ENCODE data around the gene SYNPO.

SYNPO gene

DNA sequence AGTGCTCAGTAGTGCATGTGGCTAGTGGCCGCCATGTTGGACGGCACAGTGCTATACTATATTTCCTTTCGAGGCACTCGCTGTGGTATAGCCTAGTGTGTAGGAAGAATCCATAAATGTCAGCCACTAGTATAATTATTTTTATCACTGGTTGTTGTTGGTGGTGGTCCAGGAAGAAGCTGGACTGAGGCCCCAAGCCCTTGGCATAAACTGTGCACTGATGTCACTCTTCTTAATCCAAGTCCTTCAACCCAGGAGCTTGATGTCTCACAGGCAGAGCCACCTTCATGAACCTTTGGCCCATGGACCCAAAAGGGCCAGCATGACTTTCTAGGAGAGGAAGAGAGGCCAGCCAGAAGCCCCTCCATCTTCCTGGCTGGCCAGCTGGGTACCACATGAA, 32.5 kb upstream of the SYNPO start:
- DNase-seq (ENCODE audit: low read depth in 3 of 3): no peak

DNA sequence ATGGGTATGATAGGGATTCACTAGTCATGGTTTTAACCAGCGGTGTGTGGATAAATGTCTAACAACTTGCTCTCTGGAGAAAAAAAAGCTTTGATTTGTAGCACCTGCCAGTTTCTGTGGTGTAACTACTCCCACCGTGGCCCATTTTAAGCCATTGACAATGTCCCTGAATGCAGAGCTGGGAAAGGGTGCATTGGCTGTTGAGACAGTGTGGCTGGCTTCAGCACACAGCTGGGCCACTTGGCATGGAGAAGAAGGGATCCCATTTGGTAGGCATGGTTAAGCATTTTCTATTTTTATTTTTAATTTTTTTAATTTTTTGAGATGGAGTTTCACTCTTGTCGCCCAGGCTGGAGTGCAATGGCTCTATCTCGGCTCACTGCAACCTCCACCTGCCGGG, 31.5 kb upstream of the SYNPO start:
- no peak for DNase-seq (ENCODE audit: low read depth in 3 of 3)

DNA sequence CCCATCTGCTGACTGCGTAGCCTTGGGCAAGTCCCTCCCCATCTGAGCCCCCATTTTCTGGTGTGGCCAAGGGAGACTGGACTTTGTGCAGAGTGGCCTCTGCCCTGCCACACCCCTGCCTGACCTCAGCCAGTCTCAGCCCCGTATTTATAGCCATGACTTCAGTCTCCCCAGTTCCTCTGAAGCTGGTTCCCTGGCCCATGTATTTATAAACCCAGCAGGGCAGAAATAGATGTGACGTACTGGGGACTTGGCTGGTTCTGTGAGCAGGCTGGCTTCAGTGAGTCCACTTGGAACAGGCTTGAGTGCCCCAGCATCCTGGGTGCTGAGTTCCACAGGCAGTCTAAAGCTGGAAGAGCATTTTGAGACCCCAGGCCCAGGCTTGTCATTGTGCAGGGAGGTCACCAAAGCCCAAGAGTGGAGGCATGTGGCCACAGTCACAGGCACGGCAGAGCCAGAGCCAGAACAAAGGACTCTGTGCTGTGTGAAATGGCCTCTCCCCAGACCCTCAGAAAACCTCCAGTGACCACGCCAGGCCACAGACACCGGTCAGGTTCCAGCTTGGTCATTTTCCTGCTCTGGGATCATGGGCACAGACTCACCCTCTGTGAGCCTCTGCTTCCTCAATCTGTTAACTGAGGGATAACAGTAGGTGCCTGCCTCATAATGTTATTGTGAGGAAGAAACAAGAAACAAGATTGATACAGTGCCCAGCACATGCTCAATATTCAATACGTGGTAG, 30.4 kb upstream of the SYNPO start:
- no peak for DNase-seq (ENCODE audit: low read depth in 3 of 3)

DNA sequence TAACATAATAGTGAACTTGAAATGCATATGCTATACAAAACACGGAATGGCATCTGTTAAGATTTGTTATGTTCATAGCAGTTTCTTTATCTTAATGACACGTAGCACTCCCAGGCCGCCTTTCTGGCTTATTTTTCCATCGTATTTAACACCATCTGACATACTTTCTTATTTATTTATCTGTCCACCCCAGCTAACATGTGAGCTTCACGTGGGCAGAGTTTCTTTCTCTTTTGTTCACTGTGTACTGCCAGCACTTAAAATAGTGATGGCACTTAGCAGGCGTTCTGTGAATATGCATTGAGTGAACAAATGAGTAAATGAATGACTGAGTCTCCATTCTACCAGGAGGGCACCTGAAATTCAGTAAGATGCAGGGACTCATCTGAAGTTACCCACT, 29.4 kb upstream of the SYNPO start:
- no peak for DNase-seq (ENCODE audit: low read depth in 3 of 3)

DNA sequence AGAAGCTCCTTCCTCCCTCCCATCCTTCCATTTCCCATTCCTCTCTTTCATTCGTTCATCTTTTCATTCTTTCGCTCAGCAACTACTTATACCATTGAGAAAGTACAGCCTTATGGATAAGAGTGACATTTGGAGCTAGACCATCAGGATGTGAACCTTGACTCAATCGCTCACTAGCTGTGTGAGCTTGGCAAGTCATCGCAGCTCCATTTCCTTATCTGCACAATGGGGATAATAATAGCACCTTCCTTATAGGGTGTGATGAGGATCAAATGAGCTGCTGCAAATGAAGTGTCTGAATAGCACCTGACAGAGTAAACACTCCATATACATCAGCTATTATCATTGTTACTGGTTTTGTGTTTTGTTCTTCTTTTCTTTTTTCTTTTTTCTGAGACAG, 28.1 kb upstream of the SYNPO start:
- no peak for DNase-seq (ENCODE audit: low read depth in 3 of 3)

DNA sequence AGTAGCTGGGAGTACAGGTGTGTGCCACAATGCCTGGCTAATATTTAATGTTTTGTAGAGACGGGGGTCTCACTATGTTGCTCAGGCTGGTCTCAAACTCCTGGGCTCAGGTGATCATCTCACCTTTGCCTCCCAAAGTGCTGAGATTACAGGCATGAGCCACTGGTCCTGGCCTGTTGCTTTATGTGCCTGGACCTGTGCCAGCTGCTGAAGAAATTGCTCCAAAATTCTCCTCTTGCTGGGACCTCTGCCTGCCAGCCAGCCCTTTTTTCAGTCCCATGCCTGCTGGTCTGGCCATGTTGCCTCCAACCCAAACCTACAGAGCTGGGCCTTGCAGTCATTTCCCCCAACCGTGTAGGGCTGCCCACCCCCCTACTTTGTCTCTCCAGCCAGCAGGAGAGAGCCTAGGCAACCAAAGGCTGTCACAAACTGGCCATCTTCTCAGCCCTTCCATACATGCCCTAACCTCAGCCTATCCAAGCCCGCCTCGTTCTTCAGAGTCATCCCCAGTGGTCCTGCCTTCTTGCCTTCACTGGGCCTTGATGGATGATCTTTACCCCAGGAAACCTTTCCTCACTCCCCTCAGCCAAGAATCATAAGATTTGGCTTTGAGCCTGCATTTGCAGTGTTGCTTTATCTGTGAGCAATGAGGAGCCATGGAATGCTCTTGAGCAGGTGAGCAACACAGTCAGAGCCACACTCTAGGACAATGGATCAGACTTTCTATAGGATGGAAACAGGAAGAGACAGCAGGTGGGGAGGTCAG, 27.4 kb upstream of the SYNPO start:
- no peak for DNase-seq (ENCODE audit: low read depth in 3 of 3)

DNA sequence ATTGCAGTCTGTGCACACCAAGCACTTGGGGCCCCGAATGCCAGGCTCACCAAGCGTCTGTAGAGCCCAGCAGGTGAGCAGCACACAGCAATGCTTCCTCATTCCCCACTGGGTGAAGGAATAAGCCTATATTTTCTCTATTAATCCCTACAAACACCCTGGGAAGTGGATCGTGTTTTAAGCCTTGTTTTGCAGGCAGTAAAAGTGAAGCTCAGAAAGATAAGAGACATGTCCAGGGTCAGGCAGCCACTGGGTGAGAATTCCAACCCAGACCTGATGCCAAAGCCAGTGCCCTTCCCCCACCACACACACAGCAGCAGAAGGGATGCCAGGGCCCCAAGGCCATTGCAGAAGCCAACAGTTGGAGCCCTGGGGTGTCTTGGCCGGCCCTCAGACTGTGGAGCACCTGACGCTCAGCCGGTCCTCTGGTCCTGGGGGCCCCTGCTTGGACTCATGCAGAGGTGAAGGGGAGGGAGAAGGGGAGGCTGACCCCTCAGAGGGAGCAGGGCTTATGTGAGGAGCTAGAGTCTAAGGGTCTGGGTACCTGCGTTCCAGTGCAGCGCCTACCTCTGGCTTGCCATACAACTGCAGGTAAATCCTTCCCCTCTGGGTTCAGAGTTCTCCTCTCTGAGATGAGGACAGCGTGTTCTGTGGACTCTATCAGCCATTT, 26.3 kb upstream of the SYNPO start:
- no peak for DNase-seq (ENCODE audit: low read depth in 3 of 3)

DNA sequence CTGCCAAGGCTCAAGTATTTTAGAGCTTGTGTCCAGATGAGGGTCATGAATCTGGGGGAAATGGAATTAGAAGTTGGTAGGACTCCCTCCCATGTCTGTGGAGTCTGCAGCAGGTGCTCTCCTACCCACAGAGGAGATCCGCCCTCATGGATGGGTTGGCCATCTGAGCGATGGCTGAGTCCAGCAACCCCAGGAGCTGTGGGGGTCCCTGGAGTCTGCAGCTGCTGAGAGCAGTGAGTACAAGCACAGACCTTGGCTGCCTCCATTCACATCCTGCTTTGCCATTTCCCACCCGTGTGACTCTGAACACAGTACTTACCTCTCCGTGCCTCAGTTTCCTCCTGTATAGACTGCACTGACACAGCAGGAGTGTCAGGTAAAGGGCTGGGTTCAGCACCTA, 25.8 kb upstream of the SYNPO start:
- no peak for DNase-seq (ENCODE audit: low read depth in 3 of 3)

DNA sequence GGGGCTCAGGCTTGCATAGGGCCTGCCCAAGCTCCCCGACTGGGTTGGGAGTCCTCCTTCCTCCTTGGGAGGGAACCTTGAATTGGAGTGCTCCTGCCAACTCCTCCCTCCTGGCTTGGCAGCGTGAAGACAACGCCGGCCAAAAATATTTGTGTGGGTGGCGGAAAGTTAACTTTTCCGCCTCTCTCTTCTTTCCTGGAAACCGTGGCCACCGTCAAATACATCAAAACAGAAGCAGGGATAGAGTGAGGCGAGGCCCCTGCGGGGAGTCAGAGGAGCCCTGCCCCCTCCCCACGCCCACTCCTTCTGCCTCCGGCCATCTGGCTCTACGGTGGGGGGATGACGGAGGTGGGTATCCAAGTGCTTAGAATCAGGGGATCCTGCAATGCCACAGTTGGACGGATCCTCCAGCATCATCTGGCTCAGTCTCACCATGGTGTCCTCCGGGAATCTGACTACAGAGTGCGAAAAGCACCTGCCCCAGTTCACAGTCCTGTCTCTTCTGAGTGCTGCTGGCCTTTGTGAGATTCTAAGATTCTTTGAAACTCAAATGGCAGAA, 25.2 kb upstream of the SYNPO start:
- no peak for DNase-seq (ENCODE audit: low read depth in 3 of 3)

DNA sequence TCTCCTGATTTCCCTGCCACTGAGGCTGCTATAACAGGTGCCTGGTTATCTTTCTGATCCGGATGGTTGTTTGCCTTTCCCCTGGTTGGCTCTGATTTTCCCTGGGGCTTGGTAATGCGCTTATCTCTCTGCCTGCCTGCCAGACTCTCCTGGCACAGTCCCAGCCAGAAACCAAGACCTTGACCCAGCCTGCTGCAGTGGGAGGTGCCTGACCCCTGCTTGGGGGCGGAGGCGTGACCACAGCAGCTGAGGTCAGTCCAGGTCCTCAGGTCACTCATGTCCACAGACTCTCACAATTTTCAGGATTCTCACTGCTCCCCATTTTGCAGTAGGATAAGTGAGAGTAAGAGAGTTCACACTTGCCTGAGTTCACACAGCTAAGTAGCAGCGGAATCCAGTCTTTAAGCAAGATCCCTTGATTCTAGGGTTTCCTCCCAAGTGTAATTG, 24.4 kb upstream of the SYNPO start:
- DNase-seq (ENCODE audit: low read depth in 3 of 3): no peak

DNA sequence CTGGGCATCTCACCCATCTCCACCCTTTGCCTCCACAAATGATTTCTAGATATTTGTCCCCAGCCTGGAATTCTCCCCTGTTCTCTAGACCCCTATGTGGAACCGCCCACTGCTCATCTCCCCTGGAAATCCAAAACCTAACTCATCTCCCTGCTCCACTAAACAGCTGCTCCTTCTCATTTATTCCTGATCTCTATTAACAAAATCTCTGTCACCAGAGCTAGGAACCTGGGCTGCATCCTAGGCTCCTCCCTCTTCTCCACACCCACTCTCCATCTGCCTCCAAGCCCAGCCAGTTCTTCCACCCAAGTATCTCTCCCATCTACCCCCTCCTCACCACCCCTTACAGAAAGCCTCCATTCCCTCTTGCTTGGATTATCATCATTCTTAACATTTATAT, 24.0 kb upstream of the SYNPO start:
- no peak for DNase-seq (ENCODE audit: low read depth in 3 of 3)

DNA sequence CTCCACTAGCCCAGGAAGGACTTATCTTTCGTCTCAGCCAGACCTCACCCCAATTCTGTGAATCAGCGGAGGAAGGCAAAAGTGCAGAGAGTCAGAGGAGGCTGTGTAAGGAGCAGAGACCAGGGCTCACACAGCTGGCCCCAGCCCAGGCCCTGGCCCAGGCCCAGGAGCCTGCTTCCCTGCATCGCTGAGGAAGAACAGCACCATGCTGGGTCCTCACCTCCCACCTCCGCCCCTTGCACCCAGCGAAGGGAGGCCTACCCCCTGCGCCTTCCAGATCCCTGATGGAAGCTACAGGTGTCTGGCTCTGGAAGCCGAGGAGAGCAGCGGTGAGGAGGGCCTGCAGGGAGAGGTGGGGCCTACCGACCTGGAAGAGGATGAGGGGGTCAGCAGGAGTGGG, 22.3 kb upstream of the SYNPO start:
- no peak for DNase-seq (ENCODE audit: low read depth in 3 of 3)

DNA sequence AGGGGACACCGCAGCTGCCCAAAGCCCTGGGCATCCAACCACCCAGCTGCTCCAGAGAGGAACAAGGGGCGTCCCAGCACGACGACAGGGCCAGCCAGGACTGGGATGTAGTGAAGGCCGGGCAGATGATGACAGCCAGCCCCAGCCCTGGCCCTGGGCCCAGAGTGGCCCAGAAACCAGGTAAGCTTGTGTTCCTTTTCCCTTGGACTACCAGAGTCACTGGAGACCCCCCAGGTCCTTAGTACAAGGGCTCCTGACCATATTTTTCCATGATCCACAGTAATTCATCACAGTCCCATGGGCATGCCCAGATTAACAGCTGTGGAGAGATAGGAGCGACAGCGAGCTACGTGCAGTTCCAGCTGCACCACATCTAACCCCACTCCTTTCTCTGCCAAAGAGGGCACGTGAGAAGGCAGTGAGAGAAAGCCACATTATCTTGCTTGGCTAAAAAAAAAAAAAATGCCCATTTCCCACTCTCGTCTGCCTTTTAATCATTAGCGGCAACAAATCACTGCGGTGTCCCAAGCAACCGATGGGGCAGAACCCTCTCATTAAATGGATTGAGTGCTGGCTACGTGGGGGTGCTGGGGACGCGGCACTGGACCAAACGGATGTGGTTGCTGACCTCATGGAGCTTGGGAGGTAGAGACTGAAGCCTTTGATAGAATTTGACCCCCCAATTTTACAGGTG, 21.7 kb upstream of the SYNPO start:
- DNase-seq (ENCODE audit: low read depth in 3 of 3): no peak

DNA sequence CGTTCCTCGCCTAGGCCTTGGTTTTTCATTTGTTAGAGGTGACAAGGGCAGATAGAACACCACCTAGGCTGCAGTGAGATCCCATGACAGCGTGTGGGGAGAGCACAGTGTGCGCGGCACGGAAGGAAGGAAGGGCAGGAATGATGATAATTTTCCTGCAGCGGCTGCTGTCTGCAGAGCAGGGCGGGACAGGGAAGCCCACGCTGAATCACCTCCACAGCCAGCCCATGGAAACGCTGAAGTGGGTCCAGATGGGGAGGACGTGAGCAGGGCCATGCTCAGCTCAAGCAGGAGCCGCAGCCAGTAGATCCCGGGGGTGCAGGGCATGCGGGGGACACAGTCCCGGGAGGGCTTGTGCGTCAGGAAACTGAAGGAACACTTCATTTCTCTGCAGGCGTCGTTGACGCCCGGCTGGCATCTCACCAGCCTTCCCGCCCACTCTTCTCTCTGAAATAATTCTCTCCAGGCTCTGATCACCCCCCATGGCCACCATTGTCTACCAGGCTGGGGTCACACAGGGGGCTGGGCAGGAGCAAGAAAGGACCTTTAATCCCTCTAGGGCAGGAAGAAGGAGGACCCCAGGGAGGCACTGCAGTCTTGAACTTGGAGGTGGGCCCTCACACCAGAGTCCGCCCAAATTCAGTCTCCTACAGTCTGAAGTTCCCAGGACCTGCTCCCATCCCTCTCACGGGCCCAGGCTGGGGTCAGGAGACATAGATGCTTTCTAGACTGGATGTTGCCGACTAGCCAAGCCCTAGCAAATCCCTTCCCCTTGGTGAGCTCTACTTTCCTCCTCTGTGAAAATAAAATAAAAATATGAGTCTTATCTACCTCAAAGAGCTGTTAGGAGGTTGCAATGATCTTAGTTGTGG, 20.9 kb upstream of the SYNPO start:
- no peak for DNase-seq (ENCODE audit: low read depth in 3 of 3)

DNA sequence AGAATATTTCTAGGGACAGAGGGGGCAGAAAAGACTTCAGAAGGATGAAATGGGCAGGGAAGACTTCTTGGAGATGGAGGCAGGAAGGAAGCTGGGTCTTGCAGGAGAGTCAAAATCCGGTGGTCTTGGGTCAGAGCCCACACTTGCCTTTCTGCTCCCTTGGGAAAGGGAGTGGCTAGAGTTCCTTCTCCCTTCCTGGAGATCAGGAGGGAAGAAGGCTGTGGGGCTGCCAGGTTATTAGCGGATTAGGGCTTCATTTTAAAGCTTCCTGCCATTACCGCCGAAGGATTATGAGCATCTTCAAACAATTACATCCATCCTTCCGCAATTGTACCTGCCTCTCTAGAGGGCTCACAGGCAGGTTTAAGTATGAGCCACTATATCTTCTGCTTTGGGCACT, 19.2 kb upstream of the SYNPO start:
- no peak for DNase-seq (ENCODE audit: low read depth in 3 of 3)

DNA sequence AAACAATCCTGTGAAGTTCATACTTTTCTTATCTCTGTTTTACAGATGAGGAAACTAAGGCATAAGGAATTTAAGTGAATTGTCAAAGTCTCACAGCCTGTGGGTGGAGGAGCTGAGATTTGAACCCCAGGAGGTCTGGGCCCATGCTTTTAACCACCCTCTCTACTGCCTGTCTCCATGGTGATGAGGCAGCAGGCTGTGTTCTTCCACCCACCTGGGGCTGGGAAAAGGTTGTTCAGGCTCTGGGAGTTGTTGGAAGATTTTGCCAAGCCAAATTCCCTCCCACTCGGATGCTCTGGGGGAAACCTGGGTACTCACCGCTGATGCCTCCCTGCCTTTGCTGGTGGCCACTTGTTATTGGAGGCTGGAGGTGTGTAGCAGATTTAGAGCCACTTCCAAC, 18.3 kb upstream of the SYNPO start:
- no peak for DNase-seq (ENCODE audit: low read depth in 3 of 3)

DNA sequence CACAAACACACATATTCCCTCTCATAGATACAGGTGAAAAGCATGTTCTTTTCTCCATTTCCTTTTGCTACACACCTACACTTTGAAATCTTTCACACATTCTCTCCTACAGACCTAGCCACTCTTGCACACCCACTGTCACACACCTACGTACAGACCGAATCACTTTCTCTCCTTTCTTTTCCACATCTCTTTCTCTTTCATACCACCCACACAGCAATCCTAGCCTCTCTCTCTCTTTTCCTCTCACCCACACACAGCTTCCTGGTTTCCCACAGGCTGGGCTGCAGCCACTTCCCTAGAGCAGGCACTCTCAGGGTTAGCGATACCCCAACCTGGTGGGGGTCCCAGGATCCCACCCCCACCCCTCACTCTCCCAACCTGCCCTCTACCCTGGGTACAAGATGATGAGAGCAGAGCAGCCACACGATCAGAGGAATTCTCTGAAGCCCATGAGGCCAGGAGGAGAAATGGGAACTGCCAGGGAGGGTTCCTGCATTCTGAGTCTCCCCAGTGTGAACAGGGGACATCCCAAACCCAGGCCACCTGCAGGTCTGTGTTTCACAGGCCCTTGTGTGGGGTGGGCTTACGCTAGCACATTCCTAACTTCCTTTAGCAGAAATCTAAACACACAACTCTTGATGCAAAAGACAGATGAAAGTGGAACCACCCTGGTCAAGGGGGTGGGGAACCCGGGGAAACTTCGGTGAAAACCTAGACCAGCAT, 17.1 kb upstream of the SYNPO start:
- no peak for DNase-seq (ENCODE audit: low read depth in 3 of 3)

DNA sequence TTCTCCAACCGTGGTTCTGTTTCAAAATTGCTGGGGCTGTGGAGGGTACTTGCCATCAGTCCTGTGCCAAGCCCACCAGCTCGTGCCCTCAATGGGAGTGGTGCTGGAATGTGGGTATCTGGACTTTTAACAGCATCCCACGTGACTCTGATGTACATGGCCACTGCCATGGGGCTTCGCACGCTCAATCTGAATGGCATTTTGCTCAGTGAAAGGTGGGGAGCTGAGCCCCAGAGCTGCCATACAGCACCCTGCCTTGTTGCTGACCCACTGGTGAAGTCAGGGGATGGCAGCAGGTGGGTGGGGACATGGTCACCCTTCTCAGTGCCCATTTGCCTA, 16.6 kb upstream of the SYNPO start:
- DNase-seq (ENCODE audit: low read depth in 3 of 3): no peak

DNA sequence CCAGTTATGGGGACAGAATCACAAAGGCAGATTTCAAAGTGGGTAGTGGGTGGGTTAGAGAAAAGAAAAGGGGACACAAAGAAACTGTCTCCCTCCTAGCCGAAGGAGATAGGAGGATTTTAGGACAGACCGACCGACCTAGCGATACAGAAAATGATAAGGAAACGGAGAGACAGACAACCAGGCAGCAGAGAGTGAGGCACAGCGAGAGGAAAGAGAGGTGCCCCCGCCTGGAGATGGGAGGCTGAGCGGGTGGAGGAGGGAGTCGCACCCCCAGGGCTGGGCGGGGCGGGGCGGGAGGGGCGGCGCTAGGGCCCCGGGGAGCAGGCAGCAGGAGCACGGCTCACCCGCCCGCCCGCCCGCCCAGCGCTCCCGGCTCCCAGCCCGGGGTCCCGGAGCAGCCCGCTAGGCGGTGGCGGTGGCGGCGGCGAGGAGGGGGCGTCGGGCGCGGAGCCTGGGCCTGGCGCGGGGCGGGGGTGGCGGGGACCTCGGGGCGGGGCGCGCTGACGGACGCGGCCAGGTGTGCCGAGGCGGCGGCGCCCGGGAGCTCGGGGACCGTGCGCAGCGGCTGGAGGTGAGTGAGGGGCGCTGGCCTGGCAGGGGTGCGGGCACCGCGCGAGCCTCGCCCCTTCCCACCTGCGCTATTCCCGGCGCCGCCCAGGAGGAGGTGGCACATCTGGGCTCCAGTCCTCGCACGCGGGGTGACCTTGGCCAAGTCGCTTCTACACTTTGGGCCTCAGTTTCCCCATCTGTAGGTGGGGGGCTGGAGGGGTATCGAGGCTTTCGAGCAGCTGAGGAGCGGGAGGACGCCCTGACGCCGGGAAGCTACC, 15.9 kb upstream of the SYNPO start:
- DNase-seq (ENCODE audit: low read depth in 3 of 3): peak in 1 of 3 experiments; percentile 8

DNA sequence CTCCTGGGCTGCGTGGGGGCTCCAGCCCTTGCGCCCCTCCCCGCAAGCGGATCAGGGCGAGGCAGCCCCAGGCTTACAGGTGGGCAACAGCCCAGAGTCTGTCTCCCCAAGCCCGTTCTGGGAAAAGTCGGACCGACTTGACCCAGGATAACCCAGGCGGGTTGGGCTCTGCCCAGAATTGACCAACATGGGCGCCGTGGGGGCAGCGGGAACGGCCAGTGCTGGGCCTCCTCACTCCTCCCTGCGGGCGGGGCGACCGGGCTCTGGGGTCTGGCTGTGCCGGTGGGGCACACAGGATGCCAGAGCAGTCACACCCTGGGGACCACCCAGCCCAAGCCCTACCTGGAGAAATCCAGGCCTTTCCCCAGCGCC, 15.3 kb upstream of the SYNPO start:
- DNase-seq (ENCODE audit: low read depth in 3 of 3): no peak

Measured in stimulated activated CD4-positive, alpha-beta T cell treated with anti-CD3 and anti-CD28 coated beads, TNF-alpha, amount 100 ng/mL, for 4 hours (primary cell).